ENCODE results near the gene C4orf54. TPM values are rescaled to one million over a fixed set of nuclear protein-coding genes. Genes with fewer than 3 reads are reported as not detected.

C4orf54 gene
- total and polyA plus RNA-seq, 2 of the 4 experiments (the other 2 are of a cell fraction): not detected

- Histone ChIP-seq H3K27me3 (ENCODE audit: control insufficient read depth, insufficient read depth, low read length) (no peaks in the 10 kb centered on the region), H3K36me3 (ENCODE audit: control insufficient read depth, insufficient read depth, low read length) (no peaks in the 10 kb centered on the region), H3K18ac (ENCODE audit: low read depth, low read length) (no peak overlapping the region), H4K20me1 (ENCODE audit: insufficient read depth, low read length) (no peaks in the 10 kb centered on the region), H3K9me3 (ENCODE audit: control insufficient read depth, insufficient read depth, low read length) (no peaks in the 10 kb centered on the region), H2AK9ac (replicated peaks; ENCODE audit: low read depth, low read length, poor library complexity) (no peak overlapping the region), H4K91ac (ENCODE audit: insufficient read depth, low read depth, low read length) (no peak overlapping the region), H3K56ac (ENCODE audit: extremely low read depth, insufficient read depth, low read length) (no peak overlapping the region), H4K8ac (ENCODE audit: low read depth in 2 of 2, low read length in 2 of 2) (no peak overlapping the region), H3K4me1 (ENCODE audit: control insufficient read depth, insufficient read depth, low read length) (no peaks in the 10 kb centered on the region), H2BK5ac (ENCODE audit: low read depth, low read length, poor library complexity, severe bottlenecking) (no peak overlapping the region), H3K27ac (ENCODE audit: insufficient read depth, low read length) (no peak overlapping the region), H3K79me1 (ENCODE audit: low read depth in 1 of 2, low read length in 2 of 2) (no peaks in the 10 kb centered on the region), H2AFZ (replicated peaks; ENCODE audit: low read length, poor library complexity) (no peak overlapping the region), H3K23ac (ENCODE audit: low read depth, low read length) (no peak overlapping the region), H2BK120ac (ENCODE audit: low read depth, low read length) (no peak overlapping the region), H2BK20ac (ENCODE audit: low read depth, low read length) (no peak overlapping the region), H3K9me1 (ENCODE audit: insufficient read depth, low read length) (no peaks in the 10 kb centered on the region), H3K4ac (ENCODE audit: low read depth, low read length) (no peak overlapping the region), H2BK15ac (ENCODE audit: low read depth, low read length) (no peak overlapping the region), H3K4me3 (ENCODE audit: insufficient read depth, low read depth, low read length) (no peak overlapping the region), H3K4me2 (ENCODE audit: low read depth, low read length) (no peak overlapping the region), H3K9ac (ENCODE audit: low read depth, low read length) (no peak overlapping the region), H2AK5ac (ENCODE audit: low read depth, low read length) (no peak overlapping the region), H3K14ac (replicated peaks; ENCODE audit: low read depth, low read length) (no peak overlapping the region), H4K5ac (ENCODE audit: low read depth, low read length) (no peak overlapping the region)
- no TSS peak for BruUV-seq (replicated peaks)
- dilution Hi-C loops (cut with HindIII; ENCODE audit: low sequenced_read_pairs, unreplicated experiment) (no loop called here), intact Hi-C loops (cut with micrococcal nuclease) (no loop called here), in situ Hi-C loops (cut with MboI; ENCODE audit: low sequenced_read_pairs) (no loop called here)
- CTCF ChIA-PET: no interaction called here
- ATAC-seq (ENCODE audit: low read depth) (no peak), DNase-seq (no peak)
- WGBS, 2 experiments (ENCODE audit: extremely low coverage in 2 of 2, insufficient read length in 1 of 2): no CpG with 5 or more reads among the region's 1 CpG
- TF ChIP-seq MAZ (IDR thresholded peaks at IDR 0.05; ENCODE audit: borderline replicate concordance, low read depth, low read length) (no peak), MAFK (IDR thresholded peaks at IDR 0.05; ENCODE audit: low read depth, low read length) (no peak), FOS (IDR thresholded peaks at IDR 0.05; ENCODE audit: low read depth, low read length) (no peak), POLR2A (IDR thresholded peaks at IDR 0.05; ENCODE audit: low read depth, low read length) (no peak), BHLHE40 (IDR thresholded peaks at IDR 0.05; ENCODE audit: low read depth, low read length) (no peak)
- TF ChIP-seq, protein P1, sequence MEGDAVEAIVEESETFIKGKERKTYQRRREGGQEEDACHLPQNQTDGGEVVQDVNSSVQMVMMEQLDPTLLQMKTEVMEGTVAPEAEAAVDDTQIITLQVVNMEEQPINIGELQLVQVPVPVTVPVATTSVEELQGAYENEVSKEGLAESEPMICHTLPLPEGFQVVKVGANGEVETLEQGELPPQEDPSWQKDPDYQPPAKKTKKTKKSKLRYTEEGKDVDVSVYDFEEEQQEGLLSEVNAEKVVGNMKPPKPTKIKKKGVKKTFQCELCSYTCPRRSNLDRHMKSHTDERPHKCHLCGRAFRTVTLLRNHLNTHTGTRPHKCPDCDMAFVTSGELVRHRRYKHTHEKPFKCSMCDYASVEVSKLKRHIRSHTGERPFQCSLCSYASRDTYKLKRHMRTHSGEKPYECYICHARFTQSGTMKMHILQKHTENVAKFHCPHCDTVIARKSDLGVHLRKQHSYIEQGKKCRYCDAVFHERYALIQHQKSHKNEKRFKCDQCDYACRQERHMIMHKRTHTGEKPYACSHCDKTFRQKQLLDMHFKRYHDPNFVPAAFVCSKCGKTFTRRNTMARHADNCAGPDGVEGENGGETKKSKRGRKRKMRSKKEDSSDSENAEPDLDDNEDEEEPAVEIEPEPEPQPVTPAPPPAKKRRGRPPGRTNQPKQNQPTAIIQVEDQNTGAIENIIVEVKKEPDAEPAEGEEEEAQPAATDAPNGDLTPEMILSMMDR (conservative IDR thresholded peaks at IDR 0.05; ENCODE audit: low read depth, low read length): no peak
- POLR2A ChIA-PET (ENCODE audit: unreplicated experiment): no interaction called here
Observed at GRCh38 chr4:99665983-99666382, 8.4 kb upstream of the C4orf54 start.

Data from IMR-90 (cell line).